ENCODE measurements around the gene XRCC6.

GRCh38 chr22:41579997-41580355 is 41.1 kb upstream of the XRCC6 start:
- no peak for TF ChIP-seq MAX (IDR thresholded peaks at IDR 0.05)
- no peak for TF ChIP-seq CTCF (IDR thresholded peaks at IDR 0.05 in 2 of 3, conservative IDR thresholded peaks at IDR 0.05 in 1 of 3; ENCODE audit: borderline replicate concordance in 1 of 3, insufficient read depth in 1 of 3, low read depth in 2 of 3, low read length in 2 of 3)
- no peak for TF ChIP-seq POLR2AphosphoS5 (IDR thresholded peaks at IDR 0.05; ENCODE audit: low read depth, low read length)
- no peak for TF ChIP-seq POLR2A (IDR thresholded peaks at IDR 0.05; ENCODE audit: borderline replicate concordance, extremely low read depth, insufficient read depth, insufficient read length)
- no peak for TF ChIP-seq ZFX (IDR thresholded peaks at IDR 0.05)
- TF ChIP-seq CBX3 (IDR thresholded peaks at IDR 0.05; ENCODE audit: low read depth): no peak
- no peak for TF ChIP-seq REST (IDR thresholded peaks at IDR 0.05; ENCODE audit: low read depth)
- TF ChIP-seq SRF (IDR thresholded peaks at IDR 0.05; ENCODE audit: low read depth): no peak
- no peak for TF ChIP-seq EZH2 (IDR thresholded peaks at IDR 0.05)
- no peak for TF ChIP-seq ATF3 (IDR thresholded peaks at IDR 0.05)
- no peak for TF ChIP-seq FOSL1 (IDR thresholded peaks at IDR 0.05; ENCODE audit: low read depth)
- TF ChIP-seq ZBTB33 (IDR thresholded peaks at IDR 0.05; ENCODE audit: extremely low read depth, insufficient replicate concordance, low read length): no peak
